GM21825 (cell line): ENCODE data around the gene PSD4.
A peak's percentile ranks its signal among the peaks of the same experiment; 100 is the strongest.

Source experiments
- ATAC-seq: cut with Tn5 transposase; IDR thresholded peaks from one replicate; pipeline ENCODE4 v1.9.1; 2021; ENCODE audit warnings: mild to moderate bottlenecking, moderate library complexity; ENCODE audit not compliant: unreplicated experiment

The PSD4 gene

GRCh38 chr2:113167115-113167932, 6.4 kb upstream of the PSD4 start:
- ATAC-seq = no peak

GRCh38 chr2:113167962-113168340, 5.8 kb upstream of the PSD4 start:
- no peak for ATAC-seq

- ATAC-seq = no peak
These were observed 4.7 kb upstream of the PSD4 start for GRCh38 chr2:113169002-113169530.

- ATAC-seq = no peak
These were observed 4.2 kb upstream of the PSD4 start for GRCh38 chr2:113169586-113169985.

- no peak for ATAC-seq
These were observed 2.3 kb upstream of the PSD4 start for GRCh38 chr2:113171334-113172075.

GRCh38 chr2:113172721-113173541, 840 bp upstream of the PSD4 start:
- no peak for ATAC-seq

- ATAC-seq = no peak
These were observed 592 bp downstream of the PSD4 start for GRCh38 chr2:113174376-113174750.

GRCh38 chr2:113175042-113175628, 1.4 kb downstream of the PSD4 start:
- ATAC-seq = peak; percentile 67

- no peak for ATAC-seq
These were observed 2.2 kb downstream of the PSD4 start for GRCh38 chr2:113175736-113176695.

GRCh38 chr2:113176696-113177355, 3.1 kb downstream of the PSD4 start:
- ATAC-seq = no peak

- no peak for ATAC-seq
These were observed 4.4 kb downstream of the PSD4 start for GRCh38 chr2:113178069-113178746.

- no peak for ATAC-seq
These were observed 5.1 kb downstream of the PSD4 start for GRCh38 chr2:113178891-113179290.

- no peak for ATAC-seq
These were observed 5.8 kb downstream of the PSD4 start for GRCh38 chr2:113179446-113180045.

- no peak for ATAC-seq
These were observed 6.6 kb downstream of the PSD4 start for GRCh38 chr2:113180131-113180946.

- no peak for ATAC-seq
These were observed 7.7 kb downstream of the PSD4 start for GRCh38 chr2:113181258-113182051.

- no peak for ATAC-seq
These were observed 8.9 kb downstream of the PSD4 start for GRCh38 chr2:113182471-113183260.
